DND-41 (cell line): ENCODE results near the gene SUN3.

Experiments used
- CTCF ChIP-seq: IDR thresholded peaks from 2 replicates; pipeline ENCODE4 v1.5.1; 2012; ENCODE audit warnings: borderline replicate concordance, low read length, moderate library complexity, mild to moderate bottlenecking; ENCODE audit not compliant: poor library complexity, severe bottlenecking; ENCODE audit errors: extremely low read depth
- EZH2 ChIP-seq: IDR thresholded peaks from 3 replicates; pipeline ENCODE4 v1.6.1; 2012; ENCODE audit warnings: borderline replicate concordance, low read depth, mild to moderate bottlenecking, moderate library complexity, low read length, inconsistent platforms; ENCODE audit not compliant: severe bottlenecking

GRCh38 chr7:48017674-48018073, 11.2 kb downstream of the SUN3 start:
- no peak for TF ChIP-seq CTCF
- no peak for TF ChIP-seq EZH2
